Large intestine (tissue), 3 donors: ENCODE measurements around the gene PMPCA. TPM values are rescaled to one million over a fixed set of nuclear protein-coding genes. Genes with fewer than 3 reads are reported as not detected.

Source experiments
- DNase-seq, 2 donors: peaks; one replicate each; pipeline versions ENCODE4 v3.0.0 to v3.0.0-alpha.2; 2013
- H3K27ac ChIP-seq: one replicate; pipeline ENCODE4 v1.5.1; 2013; ENCODE audit warnings: low read length
- H3K27me3 ChIP-seq: 2 replicates; pipeline ENCODE4 v1.6.1; 2013; ENCODE audit warnings: low read length; ENCODE audit not compliant: control insufficient read depth, insufficient read depth
- H3K36me3 ChIP-seq: 2 replicates; pipeline ENCODE4 v1.6.1; 2013; ENCODE audit warnings: low read length; ENCODE audit not compliant: control insufficient read depth, insufficient read depth
- H3K4me1 ChIP-seq: one replicate; pipeline ENCODE4 v1.6.1; 2013; ENCODE audit warnings: low read length; ENCODE audit not compliant: control insufficient read depth, insufficient read depth
- H3K4me3 ChIP-seq: one replicate; pipeline ENCODE4 v1.5.1; 2013; ENCODE audit warnings: low read length
- H3K9me3 ChIP-seq: one replicate; pipeline ENCODE4 v1.6.1; 2013; ENCODE audit warnings: mild to moderate bottlenecking, low read depth, low read length, moderate library complexity; ENCODE audit not compliant: control insufficient read depth
- WGBS: methylation state at CpG from one replicate; pipeline ENCODE4 v1.1.5; 2013; ENCODE audit warnings: low lambda C conversion rate; ENCODE audit not compliant: insufficient coverage; 5-methylcytosine and 5-hydroxymethylcytosine counted together
- polyA plus RNA-seq: library from polyadenylated mRNA; unstranded; fragments of 120-200 nt; gene quantifications from one replicate; pipeline ENCODE4 v1.2.1, GENCODE V29; 2013

PMPCA gene
- polyA plus RNA-seq, 1 donor = 64.7 TPM

GRCh38 chr9:136373300-136374182, 36.9 kb upstream of the PMPCA start, which contains the start of gene CARD9:
CARD9 (minus strand) TSS chr9:136373669; CDS start chr9:136372078, 1,591 bp downstream.
- DNase-seq = no peak
- H3K4me3 ChIP-seq = peak within 1 kb of the TSS; percentile 10
- no peaks in the 10 kb centered on the region for H3K9me3 ChIP-seq
- H3K36me3 ChIP-seq = peaks cover 18% of the 10 kb centered on the region
- H3K27ac ChIP-seq = no peak within 1 kb of the TSS
- 100% methylated on average over 1 of the region's 27 CpGs for WGBS
- H3K4me1 ChIP-seq = peaks cover 25% of the 10 kb centered on the region
- no peaks in the 10 kb centered on the region for H3K27me3 ChIP-seq

- WGBS = 80% methylated on average over 1 of the region's 14 CpGs
- Histone ChIP-seq H3K9me3 (no peaks in the 10 kb centered on the region), H3K4me3 (no peak overlapping the region), H3K36me3 (peaks cover 24% of the 10 kb centered on the region), H3K27ac (no peak overlapping the region), H3K4me1 (peaks cover 27% of the 10 kb centered on the region), H3K27me3 (no peaks in the 10 kb centered on the region)
- DNase-seq = no peak
Observed at GRCh38 chr9:136374183-136374575, 36.3 kb upstream of the PMPCA start.

- no peak for DNase-seq
- no peaks in the 10 kb centered on the region for H3K27me3 ChIP-seq
- H3K4me1 ChIP-seq = peaks cover 27% of the 10 kb centered on the region
- H3K4me3 ChIP-seq = no peak overlapping the region
- H3K27ac ChIP-seq = no peak overlapping the region
- H3K9me3 ChIP-seq = no peaks in the 10 kb centered on the region
- peaks cover 33% of the 10 kb centered on the region for H3K36me3 ChIP-seq
- WGBS = no CpG with 5 or more reads among the region's 12 CpGs
Observed at GRCh38 chr9:136375096-136375495, 35.4 kb upstream of the PMPCA start.

- no peaks in the 10 kb centered on the region for H3K27me3 ChIP-seq
- H3K4me1 ChIP-seq = peaks cover 27% of the 10 kb centered on the region
- H3K36me3 ChIP-seq = peaks cover 45% of the 10 kb centered on the region
- no peak overlapping the region for H3K27ac ChIP-seq
- WGBS = 100% methylated on average over 2 of the region's 8 CpGs
- no peaks in the 10 kb centered on the region for H3K9me3 ChIP-seq
- DNase-seq = no peak
- no peak overlapping the region for H3K4me3 ChIP-seq
Observed at GRCh38 chr9:136376457-136376856, 34.0 kb upstream of the PMPCA start.

- H3K4me1 ChIP-seq = peaks cover 22% of the 10 kb centered on the region
- H3K27ac ChIP-seq = peak overlapping the region; percentile 33
- DNase-seq = no peak
- peaks cover 56% of the 10 kb centered on the region for H3K36me3 ChIP-seq
- no peaks in the 10 kb centered on the region for H3K27me3 ChIP-seq
- no CpG with 5 or more reads among the region's 32 CpGs for WGBS
- H3K4me3 ChIP-seq = no peak overlapping the region
- H3K9me3 ChIP-seq = no peaks in the 10 kb centered on the region
Observed at GRCh38 chr9:136377341-136378169, 32.9 kb upstream of the PMPCA start.

- Histone ChIP-seq H3K4me3 (no peak overlapping the region), H3K36me3 (peaks cover 64% of the 10 kb centered on the region), H3K27me3 (no peaks in the 10 kb centered on the region), H3K9me3 (no peaks in the 10 kb centered on the region), H3K27ac (peak overlapping the region; percentile 33), H3K4me1 (peaks cover 13% of the 10 kb centered on the region)
- peak; percentile 67 to 71 for DNase-seq
- WGBS = no CpG with 5 or more reads among the region's 28 CpGs
Observed at GRCh38 chr9:136378170-136379002, 32.1 kb upstream of the PMPCA start.

- H3K27me3 ChIP-seq = no peaks in the 10 kb centered on the region
- DNase-seq = no peak
- no peak overlapping the region for H3K27ac ChIP-seq
- H3K4me3 ChIP-seq = no peak overlapping the region
- peaks cover 12% of the 10 kb centered on the region for H3K4me1 ChIP-seq
- H3K36me3 ChIP-seq = peaks cover 70% of the 10 kb centered on the region
- no peaks in the 10 kb centered on the region for H3K9me3 ChIP-seq
- no CpG with 5 or more reads among the region's 18 CpGs for WGBS
Observed at GRCh38 chr9:136379003-136379287, 31.5 kb upstream of the PMPCA start.

- Histone ChIP-seq H3K36me3 (peaks cover 74% of the 10 kb centered on the region), H3K9me3 (no peaks in the 10 kb centered on the region), H3K4me1 (peaks cover 12% of the 10 kb centered on the region), H3K27ac (no peak overlapping the region), H3K4me3 (no peak overlapping the region), H3K27me3 (no peaks in the 10 kb centered on the region)
- no peak for DNase-seq
- no CpG with 5 or more reads among the region's 11 CpGs for WGBS
Observed at GRCh38 chr9:136379401-136379800, 31.1 kb upstream of the PMPCA start.

- Histone ChIP-seq H3K4me1 (peaks cover 12% of the 10 kb centered on the region), H3K27me3 (no peaks in the 10 kb centered on the region), H3K9me3 (no peaks in the 10 kb centered on the region), H3K4me3 (no peak overlapping the region), H3K36me3 (peaks cover 75% of the 10 kb centered on the region), H3K27ac (no peak overlapping the region)
- no CpG with 5 or more reads among the region's 11 CpGs for WGBS
- no peak for DNase-seq
Observed at GRCh38 chr9:136379891-136380290, 30.6 kb upstream of the PMPCA start.

GRCh38 chr9:136380381-136380780, 30.1 kb upstream of the PMPCA start:
- H3K4me1 ChIP-seq = peaks cover 12% of the 10 kb centered on the region
- H3K27me3 ChIP-seq = no peaks in the 10 kb centered on the region
- H3K27ac ChIP-seq = no peak overlapping the region
- H3K4me3 ChIP-seq = no peak overlapping the region
- H3K9me3 ChIP-seq = no peaks in the 10 kb centered on the region
- peaks cover 70% of the 10 kb centered on the region for H3K36me3 ChIP-seq
- WGBS = no CpG with 5 or more reads among the region's 17 CpGs
- DNase-seq = no peak
